ENCODE measurements around the gene QSOX2.

GRCh38 chr9:136199391-136200288, 46.0 kb downstream of the QSOX2 start:
- TF ChIP-seq GATA2 (IDR thresholded peaks at IDR 0.05; ENCODE audit: low read depth, low read length) (no peak), GATA3 (IDR thresholded peaks at IDR 0.05; ENCODE audit: low read depth, low read length) (no peak)
